Measurements from ENCODE around the gene SLC44A2.

DNA sequence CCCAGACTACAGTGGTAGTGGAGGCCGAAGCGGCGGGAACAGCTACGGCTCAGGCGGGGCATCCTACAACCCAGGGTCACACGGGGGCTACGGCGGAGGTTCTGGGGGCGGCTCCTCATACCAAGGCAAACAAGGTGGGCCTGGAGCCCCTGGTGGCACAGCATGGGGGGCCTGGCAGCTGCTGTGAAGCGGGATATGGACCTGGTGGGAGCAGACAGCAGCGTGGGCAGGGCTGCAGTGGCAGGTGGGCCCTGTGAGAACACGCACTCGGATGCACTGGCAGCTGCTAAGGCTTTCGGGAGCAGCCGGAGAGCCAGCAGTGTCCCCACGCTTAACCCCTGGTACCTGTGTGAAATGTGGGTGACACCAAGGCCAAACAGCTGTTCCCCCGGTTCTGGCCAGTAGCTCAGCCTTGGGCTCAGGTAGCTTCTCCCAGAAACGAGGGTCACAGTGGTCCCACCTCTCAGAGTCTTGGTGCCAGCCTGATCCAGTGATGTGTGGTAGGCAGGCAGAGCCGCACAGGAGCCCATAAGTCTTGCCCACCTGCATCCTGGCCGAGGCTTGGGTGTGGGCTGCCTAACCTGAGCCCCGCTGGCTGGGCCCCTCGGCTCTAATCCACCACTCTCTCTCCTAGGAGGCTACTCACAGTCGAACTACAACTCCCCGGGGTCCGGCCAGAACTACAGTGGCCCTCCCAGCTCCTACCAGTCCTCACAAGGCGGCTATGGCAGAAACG lies 63.4 kb downstream of the SLC44A2 start:
- TF ChIP-seq CTCF (conservative IDR thresholded peaks at IDR 0.05) (no peak), ZFX (IDR thresholded peaks at IDR 0.05) (no peak)

All from C4-2B (cell line).